HL-60 (cell line): Measurements from ENCODE around the gene TRAPPC1.

Source experiments
- CTCF ChIP-seq: IDR thresholded peaks from one replicate; pipeline ENCODE4 v1.5.1; 2011; ENCODE audit warnings: low read length, control low read depth, inconsistent platforms; ENCODE audit not compliant: insufficient read depth
- GABPA ChIP-seq: IDR thresholded peaks from 2 replicates; pipeline ENCODE4 v1.6.1; 2012; ENCODE audit warnings: low read depth
- POLR2AphosphoS5 ChIP-seq: IDR thresholded peaks from 2 replicates; pipeline ENCODE4 v1.6.1; 2012; ENCODE audit warnings: low read depth
- TF ChIP-seq, protein P1 (sequence below): IDR thresholded peaks from 2 replicates; pipeline ENCODE4 v1.6.1; 2012; ENCODE audit warnings: low read depth; ENCODE audit not compliant: insufficient replicate concordance

DNA sequence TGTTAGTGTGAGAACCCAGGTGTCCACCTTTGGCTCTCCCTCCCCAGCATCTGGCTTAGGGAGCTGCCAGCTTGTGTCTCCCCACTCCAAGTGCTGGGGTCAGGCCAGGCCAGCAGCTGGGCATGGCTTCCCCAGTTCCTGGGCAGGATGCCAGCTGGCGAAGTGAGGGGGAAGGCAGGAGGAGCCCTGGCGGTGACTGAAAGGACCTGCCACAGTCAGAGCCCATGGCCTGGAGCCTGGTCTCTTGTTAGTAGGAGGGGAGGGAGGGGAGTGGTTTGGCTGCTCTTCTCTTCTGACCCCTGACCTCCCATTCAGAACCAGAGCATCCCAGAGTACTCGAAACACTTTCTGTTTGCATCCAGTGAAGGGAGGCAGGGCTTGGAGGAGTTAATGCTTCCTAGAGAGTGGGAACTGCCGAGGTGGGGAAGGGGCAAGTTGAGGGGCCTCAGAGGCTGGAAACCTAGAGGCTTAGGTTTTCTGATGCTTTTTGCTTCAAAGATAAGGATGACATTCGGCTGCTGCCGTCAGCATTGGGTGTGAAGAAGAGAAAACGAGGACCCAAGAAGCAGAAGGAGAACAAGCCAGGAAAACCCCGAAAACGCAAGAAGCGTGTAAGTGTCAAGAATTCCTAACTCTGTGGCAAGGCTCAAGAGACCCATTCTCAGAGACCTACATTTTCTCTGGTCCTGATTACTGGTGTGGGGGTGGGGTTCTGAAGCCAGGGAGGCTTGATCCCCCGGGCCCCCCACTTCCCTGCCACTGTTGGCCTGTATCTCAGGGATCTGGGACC lies 42.4 kb downstream of the TRAPPC1 start:
- TF ChIP-seq CTCF (no peak), POLR2AphosphoS5 (peak; percentile 44; the same call in 1 of the 2 replicates), GABPA (no peak)
- TF ChIP-seq, protein P1, sequence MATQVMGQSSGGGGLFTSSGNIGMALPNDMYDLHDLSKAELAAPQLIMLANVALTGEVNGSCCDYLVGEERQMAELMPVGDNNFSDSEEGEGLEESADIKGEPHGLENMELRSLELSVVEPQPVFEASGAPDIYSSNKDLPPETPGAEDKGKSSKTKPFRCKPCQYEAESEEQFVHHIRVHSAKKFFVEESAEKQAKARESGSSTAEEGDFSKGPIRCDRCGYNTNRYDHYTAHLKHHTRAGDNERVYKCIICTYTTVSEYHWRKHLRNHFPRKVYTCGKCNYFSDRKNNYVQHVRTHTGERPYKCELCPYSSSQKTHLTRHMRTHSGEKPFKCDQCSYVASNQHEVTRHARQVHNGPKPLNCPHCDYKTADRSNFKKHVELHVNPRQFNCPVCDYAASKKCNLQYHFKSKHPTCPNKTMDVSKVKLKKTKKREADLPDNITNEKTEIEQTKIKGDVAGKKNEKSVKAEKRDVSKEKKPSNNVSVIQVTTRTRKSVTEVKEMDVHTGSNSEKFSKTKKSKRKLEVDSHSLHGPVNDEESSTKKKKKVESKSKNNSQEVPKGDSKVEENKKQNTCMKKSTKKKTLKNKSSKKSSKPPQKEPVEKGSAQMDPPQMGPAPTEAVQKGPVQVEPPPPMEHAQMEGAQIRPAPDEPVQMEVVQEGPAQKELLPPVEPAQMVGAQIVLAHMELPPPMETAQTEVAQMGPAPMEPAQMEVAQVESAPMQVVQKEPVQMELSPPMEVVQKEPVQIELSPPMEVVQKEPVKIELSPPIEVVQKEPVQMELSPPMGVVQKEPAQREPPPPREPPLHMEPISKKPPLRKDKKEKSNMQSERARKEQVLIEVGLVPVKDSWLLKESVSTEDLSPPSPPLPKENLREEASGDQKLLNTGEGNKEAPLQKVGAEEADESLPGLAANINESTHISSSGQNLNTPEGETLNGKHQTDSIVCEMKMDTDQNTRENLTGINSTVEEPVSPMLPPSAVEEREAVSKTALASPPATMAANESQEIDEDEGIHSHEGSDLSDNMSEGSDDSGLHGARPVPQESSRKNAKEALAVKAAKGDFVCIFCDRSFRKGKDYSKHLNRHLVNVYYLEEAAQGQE: no peak
